ENCODE data around the gene C5AR1.

C5AR1 gene

GRCh38 chr19:47305309-47305751, 4.3 kb upstream of the C5AR1 start:
- TF ChIP-seq CTCF (IDR thresholded peaks at IDR 0.05; ENCODE audit: insufficient read depth, low read length) (peak; percentile 93), GABPA (IDR thresholded peaks at IDR 0.05; ENCODE audit: low read depth) (no peak)
- no peak overlapping the region for H3K4me3 ChIP-seq (replicated peaks; ENCODE audit: insufficient read depth, low read length)
- no peaks in the 10 kb centered on the region for H3K27me3 ChIP-seq (ENCODE audit: insufficient read depth, poor library complexity, severe bottlenecking)
- DNase-seq (ENCODE audit: low read depth in 1 of 2, low spot score in 1 of 2): peak; percentile 49 to 51
- no peak overlapping the region for H3K27ac ChIP-seq (replicated peaks)

- Histone ChIP-seq H3K4me3 (replicated peaks; ENCODE audit: insufficient read depth, low read length) (no peak overlapping the region), H3K27ac (replicated peaks) (no peak overlapping the region), H3K27me3 (ENCODE audit: insufficient read depth, poor library complexity, severe bottlenecking) (no peaks in the 10 kb centered on the region)
- TF ChIP-seq SPI1 (IDR thresholded peaks at IDR 0.05; ENCODE audit: borderline replicate concordance, low read depth) (no peak), GABPA (IDR thresholded peaks at IDR 0.05; ENCODE audit: low read depth) (no peak), POLR2AphosphoS5 (IDR thresholded peaks at IDR 0.05; ENCODE audit: low read depth) (no peak), CTCF (IDR thresholded peaks at IDR 0.05; ENCODE audit: insufficient read depth, low read length) (no peak)
- TF ChIP-seq, protein P1, sequence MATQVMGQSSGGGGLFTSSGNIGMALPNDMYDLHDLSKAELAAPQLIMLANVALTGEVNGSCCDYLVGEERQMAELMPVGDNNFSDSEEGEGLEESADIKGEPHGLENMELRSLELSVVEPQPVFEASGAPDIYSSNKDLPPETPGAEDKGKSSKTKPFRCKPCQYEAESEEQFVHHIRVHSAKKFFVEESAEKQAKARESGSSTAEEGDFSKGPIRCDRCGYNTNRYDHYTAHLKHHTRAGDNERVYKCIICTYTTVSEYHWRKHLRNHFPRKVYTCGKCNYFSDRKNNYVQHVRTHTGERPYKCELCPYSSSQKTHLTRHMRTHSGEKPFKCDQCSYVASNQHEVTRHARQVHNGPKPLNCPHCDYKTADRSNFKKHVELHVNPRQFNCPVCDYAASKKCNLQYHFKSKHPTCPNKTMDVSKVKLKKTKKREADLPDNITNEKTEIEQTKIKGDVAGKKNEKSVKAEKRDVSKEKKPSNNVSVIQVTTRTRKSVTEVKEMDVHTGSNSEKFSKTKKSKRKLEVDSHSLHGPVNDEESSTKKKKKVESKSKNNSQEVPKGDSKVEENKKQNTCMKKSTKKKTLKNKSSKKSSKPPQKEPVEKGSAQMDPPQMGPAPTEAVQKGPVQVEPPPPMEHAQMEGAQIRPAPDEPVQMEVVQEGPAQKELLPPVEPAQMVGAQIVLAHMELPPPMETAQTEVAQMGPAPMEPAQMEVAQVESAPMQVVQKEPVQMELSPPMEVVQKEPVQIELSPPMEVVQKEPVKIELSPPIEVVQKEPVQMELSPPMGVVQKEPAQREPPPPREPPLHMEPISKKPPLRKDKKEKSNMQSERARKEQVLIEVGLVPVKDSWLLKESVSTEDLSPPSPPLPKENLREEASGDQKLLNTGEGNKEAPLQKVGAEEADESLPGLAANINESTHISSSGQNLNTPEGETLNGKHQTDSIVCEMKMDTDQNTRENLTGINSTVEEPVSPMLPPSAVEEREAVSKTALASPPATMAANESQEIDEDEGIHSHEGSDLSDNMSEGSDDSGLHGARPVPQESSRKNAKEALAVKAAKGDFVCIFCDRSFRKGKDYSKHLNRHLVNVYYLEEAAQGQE (IDR thresholded peaks at IDR 0.05; ENCODE audit: insufficient replicate concordance, low read depth): no peak
- DNase-seq (ENCODE audit: low read depth in 1 of 2, low spot score in 1 of 2): no peak
Measured at GRCh38 chr19:47306303-47306702, 3.4 kb upstream of the C5AR1 start.

- no peak overlapping the region for H3K27ac ChIP-seq (replicated peaks)
- TF ChIP-seq, protein P1 (IDR thresholded peaks at IDR 0.05; ENCODE audit: insufficient replicate concordance, low read depth): no peak
- no peak for TF ChIP-seq GABPA (IDR thresholded peaks at IDR 0.05; ENCODE audit: low read depth)
- no peak for TF ChIP-seq CTCF (IDR thresholded peaks at IDR 0.05; ENCODE audit: insufficient read depth, low read length)
- TF ChIP-seq SPI1 (IDR thresholded peaks at IDR 0.05; ENCODE audit: borderline replicate concordance, low read depth): no peak
- TF ChIP-seq POLR2AphosphoS5 (IDR thresholded peaks at IDR 0.05; ENCODE audit: low read depth): no peak
- H3K27me3 ChIP-seq (ENCODE audit: insufficient read depth, poor library complexity, severe bottlenecking): no peaks in the 10 kb centered on the region
Measured at GRCh38 chr19:47309038-47309437, 623 bp upstream of the C5AR1 start.

DNA sequence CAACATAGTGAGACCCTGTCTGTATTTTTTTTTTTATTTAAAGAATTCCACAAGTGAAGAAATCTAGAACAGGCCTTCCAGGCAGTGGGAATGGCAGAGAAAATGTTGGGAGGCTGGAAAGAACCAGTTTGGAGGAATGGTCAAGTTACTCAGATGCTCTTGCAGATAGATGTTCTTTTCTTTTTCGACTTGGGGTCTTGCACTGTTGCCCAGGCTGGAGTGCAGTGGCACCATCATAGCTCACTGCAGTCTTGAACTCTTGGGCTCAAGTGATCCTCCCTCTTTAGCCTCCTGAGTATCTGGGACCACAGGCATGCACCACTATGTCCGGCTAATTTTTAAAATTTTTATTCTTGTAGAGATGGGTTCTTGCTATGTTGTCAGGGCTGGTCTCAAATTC, 662 bp downstream of the C5AR1 start:
- Histone ChIP-seq H3K27ac (replicated peaks) (peak overlapping the region; percentile 26), H3K27me3 (ENCODE audit: insufficient read depth, poor library complexity, severe bottlenecking) (no peaks in the 10 kb centered on the region), H3K4me3 (replicated peaks; ENCODE audit: insufficient read depth, low read length) (peak overlapping the region; percentile 15)
- no peak for DNase-seq (ENCODE audit: low read depth in 1 of 2, low spot score in 1 of 2)
- no peak for TF ChIP-seq CTCF (IDR thresholded peaks at IDR 0.05; ENCODE audit: insufficient read depth, low read length)
- no peak for TF ChIP-seq SPI1 (IDR thresholded peaks at IDR 0.05; ENCODE audit: borderline replicate concordance, low read depth)
- no peak for TF ChIP-seq GABPA (IDR thresholded peaks at IDR 0.05; ENCODE audit: low read depth)
- TF ChIP-seq, protein P1 (IDR thresholded peaks at IDR 0.05; ENCODE audit: insufficient replicate concordance, low read depth): no peak
- no peak for TF ChIP-seq POLR2AphosphoS5 (IDR thresholded peaks at IDR 0.05; ENCODE audit: low read depth)

More at GRCh38 chr19:47309038-47309437, 623 bp upstream of the C5AR1 start:
- DNase-seq (ENCODE audit: low read depth in 1 of 2, low spot score in 1 of 2): no peak
- no peak overlapping the region for H3K4me3 ChIP-seq (replicated peaks; ENCODE audit: insufficient read depth, low read length)
